GM12878 (cell line): Measurements from ENCODE around the gene SLC39A8. TPM values are rescaled to one million over a fixed set of nuclear protein-coding genes. Genes with fewer than 3 reads are reported as not detected.

Experiments used
- CEBPB ChIP-seq, 2 experiments: fragments of 150-350 bp in 1 of 2; IDR thresholded peaks; 2 replicates each; pipeline ENCODE4 v1.6.1; 2012 to 2014; ENCODE audit warnings: low read depth in 2 of 2, low read length in 2 of 2, borderline replicate concordance in 1 of 2, inconsistent platforms in 1 of 2
- CUX1 ChIP-seq: IDR thresholded peaks from 2 replicates; pipeline ENCODE4 v1.6.1; 2012; ENCODE audit warnings: improper control_type of control experiment, low read depth, low read length; ENCODE audit not compliant: insufficient replicate concordance
- E2F8 ChIP-seq: fragments of 450-650 bp; IDR thresholded peaks from 2 replicates; pipeline ENCODE4 v1.6.1; 2018; ENCODE audit warnings: mild to moderate bottlenecking, low read depth, moderate library complexity; ENCODE audit not compliant: partially characterized antibody
- ETV6 ChIP-seq, 2 experiments: fragments of 450-650 bp in 1 of 2; IDR thresholded peaks in 1 of 2; conservative IDR thresholded peaks in 1 of 2; 2 replicates each; pipeline ENCODE4 v1.6.1; 2014; ENCODE audit warnings: antibody characterized with exemption in 1 of 2, borderline replicate concordance in 1 of 2, low read depth in 1 of 2, mild to moderate bottlenecking in 1 of 2, moderate library complexity in 1 of 2
- IKZF1 ChIP-seq: fragments of 450-650 bp; conservative IDR thresholded peaks from 2 replicates; pipeline ENCODE4 v1.6.1; 2017; ENCODE audit warnings: antibody characterized with exemption, mild to moderate bottlenecking
- LARP7 ChIP-seq: fragments of 450-650 bp; IDR thresholded peaks from 2 replicates; pipeline ENCODE4 v1.6.1; 2017; ENCODE audit warnings: mild to moderate bottlenecking
- MEF2B ChIP-seq: fragments of 450-650 bp; IDR thresholded peaks from 2 replicates; pipeline ENCODE4 v1.6.1; 2018; ENCODE audit warnings: mild to moderate bottlenecking, moderate library complexity; ENCODE audit not compliant: partially characterized antibody, poor library complexity, severe bottlenecking
- PKNOX1 ChIP-seq: fragments of 450-650 bp; IDR thresholded peaks from 2 replicates; pipeline ENCODE4 v1.6.1; 2016; ENCODE audit warnings: mild to moderate bottlenecking
- POLR2A ChIP-seq: IDR thresholded peaks from 2 replicates; pipeline ENCODE4 v1.6.1; 2011; ENCODE audit warnings: low read depth, mild to moderate bottlenecking, low read length
- RAD51 ChIP-seq: fragments of 450-650 bp; IDR thresholded peaks from 2 replicates; pipeline ENCODE4 v1.6.1; 2016; ENCODE audit warnings: moderate library complexity, mild to moderate bottlenecking, inconsistent platforms
- RBBP5 ChIP-seq: fragments of 200-600 bp; sonication (generic); conservative IDR thresholded peaks from 2 replicates; pipeline ENCODE4 v1.6.1; 2016
- RFX5 ChIP-seq: IDR thresholded peaks from 2 replicates; pipeline ENCODE4 v1.6.1; 2011; ENCODE audit warnings: low read depth, low read length, improper control_type of control experiment
- SMAD1 ChIP-seq: fragments of 450-650 bp; IDR thresholded peaks from 2 replicates; pipeline ENCODE4 v1.6.1; 2018; ENCODE audit warnings: mild to moderate bottlenecking, low read depth; ENCODE audit not compliant: partially characterized antibody
- SMAD5 ChIP-seq: IDR thresholded peaks from 2 replicates; pipeline ENCODE4 v1.6.1; 2016; ENCODE audit warnings: antibody characterized with exemption, low read depth
- STAT3 ChIP-seq: IDR thresholded peaks from 2 replicates; pipeline ENCODE4 v1.6.1; 2011; ENCODE audit warnings: low read depth, low read length, improper control_type of control experiment
- ZBTB33 ChIP-seq: fragments of 450-650 bp; IDR thresholded peaks from 2 replicates; pipeline ENCODE4 v1.6.1; 2017; ENCODE audit warnings: mild to moderate bottlenecking
- polyA plus RNA-seq, 11 experiments: library from polyadenylated mRNA; depleted of rRNA in 4 of 11; unstranded in 6 of 11; stranded (reverse) in 5 of 11; fragments of >200 nt; fragmentation: Nextera tagmentation in 4 of 11; fragmentation: Illumina TruSeq in 1 of 11; extraction: Ambion mirVana in 4 of 11; extraction: Trizol in 1 of 11; gene quantifications; 1 replicate in 1 of 11; 2 replicates in 10 of 11; pipeline versions ENCODE4 v1.2.1 to v1.2.3, GENCODE V29; 2011 to 2016; ENCODE audit warnings: inconsistent platforms in 2 of 11, missing spikeins in 2 of 11, low read depth in 1 of 11
- total RNA-seq, 4 experiments: library from RNA; depleted of rRNA in 3 of 4; stranded (reverse); fragments of >200 nt in 3 of 4; fragmentation: Illumina TruSeq in 1 of 4; extraction: Trizol in 1 of 4; gene quantifications; 2 replicates each; pipeline versions ENCODE4 v1.2.1 to v1.2.3, GENCODE V29; 2013 to 2021

SLC39A8 gene
- total and polyA plus RNA-seq, 10 of the 15 experiments (the other 5 are each of a cell fraction or from before 2014, with no cell fraction given): 7.9 to 47.8 (median 32.8) TPM

- TF ChIP-seq MEF2B (peak; percentile 84), E2F8 (peak; percentile 60), ZBTB33 (no peak), STAT3 (no peak), POLR2A (peak; percentile 66), SMAD5 (peak; percentile 32; the same call in 1 of the 2 replicates), LARP7 (0 out of 2 replicates have a peak, but pooled peaks have one; percentile 9), ETV6 (conservative IDR thresholded peaks at IDR 0.05 in 1 of 2, IDR thresholded peaks at IDR 0.05 in 1 of 2; ENCODE audit: borderline replicate concordance in 1 of 2, low read depth in 1 of 2) (peak in 1 of 2 experiments; percentile 35; a peak in 1 of 4 replicates), SMAD1 (peak; percentile 49), RFX5 (no peak), RAD51 (peak; percentile 81), IKZF1 (peak; percentile 77), CUX1 (no peak), PKNOX1 (peak; percentile 82), RBBP5 (0 out of 2 replicates have a peak, but pooled peaks have one; percentile 29), CEBPB (IDR thresholded peaks at IDR 0.05; ENCODE audit: borderline replicate concordance in 1 of 2, low read depth in 2 of 2, low read length in 2 of 2) (no peak)
These were observed at the start of gene SLC39A8 (continued) for GRCh38 chr4:102344954-102345794.
